Articular chondrocyte of knee joint (primary cell): ENCODE results near the gene THRB. TPM values are rescaled to one million over a fixed set of nuclear protein-coding genes. Genes with fewer than 3 reads are reported as not detected.

Source experiments
- small RNA-seq: library from RNA; depleted of rRNA; stranded (forward); fragments of <200 nt; gene quantifications from one replicate; pipeline ENCODE3, GENCODE V24; 2012
- total RNA-seq: library from RNA; depleted of rRNA; stranded (reverse); fragments of >200 nt; gene quantifications from 2 replicates; pipeline ENCODE4 v1.2.3, GENCODE V29; 2012

THRB gene
- total RNA-seq = 1.6 and 2.1 TPM in 2 replicates

DNA sequence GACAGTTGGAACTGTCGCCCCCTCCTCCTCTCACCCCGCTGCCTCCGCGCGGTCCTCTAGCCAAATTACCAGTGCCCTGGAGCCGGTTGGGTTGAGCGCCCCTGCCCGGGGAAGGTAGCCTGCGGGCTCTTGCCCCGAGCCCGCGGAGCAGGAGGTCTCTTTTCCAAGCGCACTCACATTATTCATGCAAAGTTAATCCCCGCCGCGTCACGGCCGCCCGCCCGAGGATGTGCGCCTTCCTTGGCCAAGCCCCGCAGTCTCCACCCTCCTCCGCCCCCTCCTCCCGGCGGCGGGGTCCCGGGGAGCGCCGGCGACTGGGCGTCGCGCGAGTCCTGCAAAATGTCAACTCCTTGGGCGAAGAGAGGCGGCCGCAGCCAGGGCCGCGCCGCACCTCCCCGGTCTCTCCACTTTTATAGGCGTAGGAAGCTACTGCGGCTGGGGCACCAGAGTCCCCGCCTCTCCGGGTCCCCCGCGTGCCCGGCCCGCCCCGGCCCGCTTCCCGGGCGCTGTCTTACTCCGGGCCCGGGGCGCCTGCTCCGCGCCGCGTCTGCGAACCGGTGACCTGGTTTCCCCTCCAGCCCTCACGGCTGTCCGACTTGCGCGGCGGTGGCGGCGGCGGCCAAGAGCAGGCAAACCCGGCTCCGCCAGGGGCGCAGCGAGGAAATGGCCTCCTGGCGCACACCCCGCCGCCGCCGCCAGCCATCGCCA is at the start of gene THRB:
Gene THRB (minus strand): TSS at position 233 of the 708 bp plus-strand sequence.

Small RNA genes within 50 kb of the gene (small RNA-seq; reads per million reads assigned to genes)
- not detected for gene MIR4792
